ENCODE results near the gene SLC2A10.
A peak's percentile ranks its signal among the peaks of the same experiment; 100 is the strongest.

Gene SLC2A10

GRCh38 chr20:46681032-46681854, 28.2 kb upstream of the SLC2A10 start:
- TF ChIP-seq CTCF (IDR thresholded peaks at IDR 0.05; ENCODE audit: control insufficient read depth, extremely low read depth, insufficient read depth), result peak; percentile 85
- no peak overlapping the region for H3K4me3 ChIP-seq (ENCODE audit: low read depth, low read length)
- no peak for DNase-seq (ENCODE audit: low read depth)

- H3K4me3 ChIP-seq (ENCODE audit: low read depth, low read length), result peak overlapping the region; percentile 73
- TF ChIP-seq CTCF (IDR thresholded peaks at IDR 0.05; ENCODE audit: control insufficient read depth, extremely low read depth, insufficient read depth), result no peak
- no peak for DNase-seq (ENCODE audit: low read depth)
These were observed 27.2 kb upstream of the SLC2A10 start for GRCh38 chr20:46682063-46682821.

GRCh38 chr20:46683011-46683667, 26.3 kb upstream of the SLC2A10 start:
- no peak for DNase-seq (ENCODE audit: low read depth)
- no peak for TF ChIP-seq CTCF (IDR thresholded peaks at IDR 0.05; ENCODE audit: control insufficient read depth, extremely low read depth, insufficient read depth)
- H3K4me3 ChIP-seq (ENCODE audit: low read depth, low read length), result peak overlapping the region; percentile 73

- DNase-seq (ENCODE audit: low read depth), result no peak
- H3K4me3 ChIP-seq (ENCODE audit: low read depth, low read length), result peak overlapping the region; percentile 73
- TF ChIP-seq CTCF (IDR thresholded peaks at IDR 0.05; ENCODE audit: control insufficient read depth, extremely low read depth, insufficient read depth), result no peak
These were observed 25.8 kb upstream of the SLC2A10 start for GRCh38 chr20:46683668-46683938.

- DNase-seq (ENCODE audit: low read depth), result peak; percentile 87
- peak overlapping the region; percentile 73 for H3K4me3 ChIP-seq (ENCODE audit: low read depth, low read length)
- no peak for TF ChIP-seq CTCF (IDR thresholded peaks at IDR 0.05; ENCODE audit: control insufficient read depth, extremely low read depth, insufficient read depth)
These were observed 25.3 kb upstream of the SLC2A10 start for GRCh38 chr20:46683939-46684750.

Measured in LNCaP clone FGC (cell line).